Pulmonary artery endothelial cell (primary cell): ENCODE measurements around the gene MAP1LC3B. TPM values are rescaled to one million over a fixed set of nuclear protein-coding genes. Genes with fewer than 3 reads are reported as not detected.
"Not testable (repeated sequence)": the region's sequence is repeated elsewhere in the genome, so short reads cannot be mapped to it uniquely, and the experiment has no call there.

Source experiments
- DNase-seq: peaks from one replicate; pipeline ENCODE4 v3.0.0-alpha.2; 2011; ENCODE audit warnings: low read depth, low spot score
- total RNA-seq: library from RNA; depleted of rRNA; stranded (reverse); fragments of >200 nt; gene quantifications from 2 replicates; pipeline ENCODE4 v1.2.3, GENCODE V29; 2014

Gene MAP1LC3B
- total RNA-seq, 1 donor from 2014 or later = 28.4 TPM

- no peak for DNase-seq
These were observed 11.3 kb upstream of the MAP1LC3B start for GRCh38 chr16:87380881-87381280.

GRCh38 chr16:87382023-87382785 is 9.9 kb upstream of the MAP1LC3B start:
- no peak for DNase-seq

- peak; percentile 71 for DNase-seq
These were observed 8.5 kb upstream of the MAP1LC3B start, which contains the start of gene FBXO31 for GRCh38 chr16:87383505-87384161. FBXO31 (minus strand) TSS chr16:87383776; CDS start chr16:87383744, 32 bp downstream.

GRCh38 chr16:87384162-87384874 is 7.8 kb upstream of the MAP1LC3B start:
- no peak for DNase-seq

- not testable (repeated sequence) for DNase-seq
These were observed 7.3 kb upstream of the MAP1LC3B start for GRCh38 chr16:87384875-87385167.

- DNase-seq = peak; percentile 95
These were observed 4.0 kb upstream of the MAP1LC3B start for GRCh38 chr16:87387942-87388817.

GRCh38 chr16:87388818-87389134 is 3.4 kb upstream of the MAP1LC3B start:
- no peak for DNase-seq

GRCh38 chr16:87389245-87389644 is 2.9 kb upstream of the MAP1LC3B start:
- DNase-seq = no peak

- not testable (repeated sequence) for DNase-seq
These were observed 2.2 kb upstream of the MAP1LC3B start for GRCh38 chr16:87389914-87390313.

GRCh38 chr16:87390641-87391323 is 1.4 kb upstream of the MAP1LC3B start:
- DNase-seq = no peak

GRCh38 chr16:87391324-87391949 is 699 bp upstream of the MAP1LC3B start:
- no peak for DNase-seq

- no peak for DNase-seq
These were observed 914 bp downstream of the MAP1LC3B start for GRCh38 chr16:87392821-87393679.

GRCh38 chr16:87393680-87394055 is 1.5 kb downstream of the MAP1LC3B start:
- no peak for DNase-seq

- DNase-seq = no peak
These were observed 3.2 kb downstream of the MAP1LC3B start for GRCh38 chr16:87395181-87395842.

- no peak for DNase-seq
These were observed 12.9 kb downstream of the MAP1LC3B start for GRCh38 chr16:87404764-87405625.

- DNase-seq = no peak
These were observed 14.5 kb downstream of the MAP1LC3B start for GRCh38 chr16:87406495-87407088.

GRCh38 chr16:87407511-87408112 is 15.5 kb downstream of the MAP1LC3B start:
- peak; percentile 88 for DNase-seq
